Measurements from ENCODE around the gene LRRC8A.

LRRC8A gene

GRCh38 chr9:128898382-128898781, 16.4 kb downstream of the LRRC8A start:
- no peak for DNase-seq (ENCODE audit: low read depth)
- no peak overlapping the region for H3K4me3 ChIP-seq (ENCODE audit: low read depth, low read length)
- TF ChIP-seq CTCF (IDR thresholded peaks at IDR 0.05; ENCODE audit: control insufficient read depth, extremely low read depth, insufficient read depth), result no peak

- DNase-seq (ENCODE audit: low read depth), result no peak
- no peak for TF ChIP-seq CTCF (IDR thresholded peaks at IDR 0.05; ENCODE audit: control insufficient read depth, extremely low read depth, insufficient read depth)
- H3K4me3 ChIP-seq (ENCODE audit: low read depth, low read length), result no peak overlapping the region
These were observed 17.1 kb downstream of the LRRC8A start for GRCh38 chr9:128898845-128899565.

GRCh38 chr9:128899566-128900322, 17.8 kb downstream of the LRRC8A start:
- no peak for TF ChIP-seq CTCF (IDR thresholded peaks at IDR 0.05; ENCODE audit: control insufficient read depth, extremely low read depth, insufficient read depth)
- no peak overlapping the region for H3K4me3 ChIP-seq (ENCODE audit: low read depth, low read length)
- no peak for DNase-seq (ENCODE audit: low read depth)

- no peak overlapping the region for H3K4me3 ChIP-seq (ENCODE audit: low read depth, low read length)
- TF ChIP-seq CTCF (IDR thresholded peaks at IDR 0.05; ENCODE audit: control insufficient read depth, extremely low read depth, insufficient read depth), result no peak
- no peak for DNase-seq (ENCODE audit: low read depth)
These were observed 19.4 kb downstream of the LRRC8A start for GRCh38 chr9:128901379-128901778.

GRCh38 chr9:128901822-128902221, 19.9 kb downstream of the LRRC8A start:
- DNase-seq (ENCODE audit: low read depth), result no peak
- no peak for TF ChIP-seq CTCF (IDR thresholded peaks at IDR 0.05; ENCODE audit: control insufficient read depth, extremely low read depth, insufficient read depth)
- no peak overlapping the region for H3K4me3 ChIP-seq (ENCODE audit: low read depth, low read length)

GRCh38 chr9:128902351-128903078, 20.6 kb downstream of the LRRC8A start:
- TF ChIP-seq CTCF (IDR thresholded peaks at IDR 0.05; ENCODE audit: control insufficient read depth, extremely low read depth, insufficient read depth), result no peak
- H3K4me3 ChIP-seq (ENCODE audit: low read depth, low read length), result no peak overlapping the region
- no peak for DNase-seq (ENCODE audit: low read depth)
